ENCODE results near the gene GPS2.
"Not testable (repeated sequence)": the region's sequence is repeated elsewhere in the genome, so short reads cannot be mapped to it uniquely, and the experiment has no call there.

GPS2 gene

DNA sequence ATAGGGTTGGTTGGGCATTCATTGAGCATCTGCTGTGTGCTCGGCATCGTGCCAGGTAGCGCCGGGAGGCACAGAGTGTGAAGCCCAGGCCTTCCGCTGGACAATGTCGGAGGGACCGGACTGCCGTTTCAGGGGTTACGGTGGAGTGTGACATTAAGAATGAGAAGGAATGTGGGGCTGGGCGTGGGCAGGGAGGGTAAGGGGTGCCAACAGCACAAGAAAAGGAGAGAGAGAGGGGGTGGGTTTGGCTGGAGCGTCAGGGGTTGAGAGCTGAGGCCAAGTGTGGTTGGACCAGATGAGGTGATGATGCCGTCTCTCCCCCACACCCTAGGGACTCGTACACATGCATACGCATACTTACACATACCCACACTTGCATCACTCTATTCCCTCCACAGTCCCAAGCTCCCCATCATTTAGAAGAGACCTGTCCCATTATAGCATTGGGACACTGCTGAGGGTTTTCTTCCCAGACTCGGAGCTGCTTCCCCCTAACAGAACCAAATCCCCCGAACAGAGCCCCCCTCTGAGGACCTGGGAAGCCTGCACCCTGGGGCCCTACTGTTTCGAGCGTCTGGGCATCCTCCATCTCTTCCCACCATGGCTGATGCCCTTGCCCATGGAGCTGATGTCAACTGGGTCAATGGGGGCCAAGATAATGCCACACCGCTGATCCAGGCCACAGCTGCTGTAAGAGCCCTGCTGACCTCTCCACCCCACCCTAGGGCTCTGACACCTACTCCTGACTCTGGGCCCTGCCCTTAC, 33.5 kb upstream of the GPS2 start:
- DNase-seq (no peak), ATAC-seq (replicated peaks) (no peak)
- Mint-ChIP-seq H3K4me1 (peaks cover 32 to 65% of the 10 kb centered on the region in 2 donors), H3K9me3 (no peaks in the 10 kb centered on the region), H3K27me3 (no peaks in the 10 kb centered on the region), H3K36me3 (peaks cover 36 to 52% of the 10 kb centered on the region in 2 donors), H3K4me3 (no peak overlapping the region), H3K27ac (peak overlapping the region; percentile 91)

DNA sequence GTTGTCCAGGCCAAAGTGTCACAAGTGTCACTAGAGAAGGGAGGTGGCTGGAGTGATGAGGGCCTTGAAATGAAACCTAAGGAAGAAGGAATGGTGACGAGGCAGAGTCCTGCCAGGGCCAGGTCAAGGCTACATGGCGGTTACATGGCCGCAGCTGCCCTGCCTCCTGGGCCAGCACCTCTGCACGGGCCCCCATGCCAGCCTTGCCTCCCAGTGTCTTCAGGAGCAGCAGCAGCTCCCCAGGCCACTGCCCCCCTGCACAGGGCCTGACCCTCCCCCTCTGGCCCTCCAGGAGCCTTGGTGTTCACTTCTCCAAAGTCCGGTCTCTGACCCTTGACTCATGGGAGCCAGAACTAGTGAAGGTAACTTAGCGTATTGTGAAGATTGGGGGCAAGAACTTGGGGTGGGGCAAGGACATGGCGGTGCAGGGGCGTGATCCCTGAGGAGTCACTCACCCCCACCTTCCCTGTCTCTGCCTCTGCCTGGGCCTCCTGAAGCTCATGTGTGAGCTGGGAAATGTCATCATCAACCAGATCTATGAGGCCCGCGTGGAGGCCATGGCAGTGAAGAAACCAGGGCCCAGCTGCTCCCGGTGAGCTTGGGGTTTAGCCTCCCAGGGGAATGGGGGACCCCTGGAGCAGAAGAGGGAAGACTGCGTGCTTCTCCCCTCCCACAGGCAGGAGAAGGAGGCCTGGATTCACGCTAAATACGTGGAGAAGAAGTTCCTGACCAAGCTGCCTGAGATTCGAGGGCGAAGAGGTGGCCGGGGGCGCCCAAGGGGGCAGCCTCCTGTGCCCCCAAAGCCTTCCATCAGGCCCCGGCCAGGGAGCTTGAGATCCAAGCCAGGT, 32.7 kb upstream of the GPS2 start:
- Mint-ChIP-seq H3K9me3 (no peaks in the 10 kb centered on the region), H3K27ac (peak overlapping the region; percentile 91), H3K4me1 (peaks cover 29 to 61% of the 10 kb centered on the region in 2 donors), H3K4me3 (no peak overlapping the region), H3K27me3 (no peaks in the 10 kb centered on the region), H3K36me3 (peaks cover 38 to 58% of the 10 kb centered on the region in 2 donors)
- DNase-seq = no peak
- ATAC-seq (replicated peaks) = no peak

DNA sequence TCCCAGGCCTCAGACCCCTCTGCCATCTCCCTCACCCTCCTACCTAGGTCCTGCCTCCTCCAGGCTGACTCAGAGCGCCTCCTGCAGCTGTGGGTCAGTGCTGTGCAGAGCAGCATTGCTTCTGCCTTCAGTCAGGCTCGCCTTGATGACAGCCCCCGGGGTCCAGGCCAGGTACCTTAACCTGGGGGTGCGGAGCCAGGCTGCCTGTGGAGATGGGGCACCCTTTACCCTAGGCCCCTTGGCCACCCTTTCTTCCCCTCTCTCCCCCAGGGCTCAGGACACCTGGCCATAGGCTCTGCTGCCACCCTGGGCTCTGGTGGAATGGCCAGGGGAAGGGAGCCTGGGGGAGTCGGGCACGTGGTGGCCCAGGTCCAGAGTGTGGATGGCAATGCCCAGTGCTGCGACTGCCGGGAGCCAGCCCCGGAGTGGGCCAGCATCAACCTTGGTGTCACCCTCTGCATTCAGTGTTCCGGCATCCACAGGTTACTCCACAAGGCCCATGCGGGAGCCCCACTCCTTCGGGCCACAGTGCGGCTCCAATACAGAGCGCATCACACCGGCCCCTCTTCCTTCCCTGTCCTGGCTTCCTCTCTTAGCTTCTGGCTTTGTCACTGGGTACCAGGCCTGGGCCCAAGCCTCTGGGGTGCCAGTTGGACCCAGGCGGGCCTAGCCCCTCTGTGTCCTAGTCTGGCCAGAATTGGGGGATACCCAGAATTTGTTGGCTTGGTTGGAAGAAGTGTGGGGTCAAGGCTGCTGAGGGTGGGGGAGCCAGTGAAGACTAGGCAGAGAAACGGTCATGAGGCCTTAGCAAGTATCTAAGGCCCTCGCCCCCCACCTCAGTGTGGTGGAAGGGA, 31.8 kb upstream of the GPS2 start:
- no peak for ATAC-seq (replicated peaks)
- no peaks in the 10 kb centered on the region for H3K9me3 Mint-ChIP-seq
- H3K27ac Mint-ChIP-seq = peak overlapping the region; percentile 54
- peaks cover 37 to 53% of the 10 kb centered on the region in 2 donors for H3K36me3 Mint-ChIP-seq
- peaks cover 23 to 54% of the 10 kb centered on the region in 2 donors for H3K4me1 Mint-ChIP-seq
- no peaks in the 10 kb centered on the region for H3K27me3 Mint-ChIP-seq
- H3K4me3 Mint-ChIP-seq = no peak overlapping the region
- DNase-seq = no peak

DNA sequence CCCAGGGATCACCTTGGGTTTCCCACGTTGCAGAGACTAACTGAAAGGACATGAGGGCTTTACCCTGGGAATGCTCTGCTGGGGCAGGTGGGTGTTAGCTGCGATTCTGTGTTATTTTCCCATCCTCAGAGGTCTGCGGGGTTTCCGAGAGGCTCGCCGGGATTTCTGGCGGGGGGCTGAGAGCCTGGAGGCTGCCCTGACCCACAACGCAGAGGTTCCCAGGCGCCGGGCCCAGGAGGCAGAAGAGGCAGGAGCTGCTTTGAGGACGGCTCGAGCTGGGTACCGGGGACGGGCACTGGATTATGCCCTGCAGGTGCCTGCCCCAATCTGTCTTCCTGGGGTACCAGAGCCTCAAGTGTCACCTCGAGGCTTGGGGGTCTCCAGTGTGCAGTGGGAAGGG, 28.1 kb upstream of the GPS2 start:
- Mint-ChIP-seq H3K4me3 (no peak overlapping the region), H3K27ac (peak overlapping the region; percentile 80), H3K4me1 (peaks cover 17 to 39% of the 10 kb centered on the region in 2 donors), H3K9me3 (no peaks in the 10 kb centered on the region), H3K27me3 (no peaks in the 10 kb centered on the region), H3K36me3 (peaks cover 28 to 47% of the 10 kb centered on the region in 2 donors)
- ATAC-seq (replicated peaks) (no peak), DNase-seq (no peak)

DNA sequence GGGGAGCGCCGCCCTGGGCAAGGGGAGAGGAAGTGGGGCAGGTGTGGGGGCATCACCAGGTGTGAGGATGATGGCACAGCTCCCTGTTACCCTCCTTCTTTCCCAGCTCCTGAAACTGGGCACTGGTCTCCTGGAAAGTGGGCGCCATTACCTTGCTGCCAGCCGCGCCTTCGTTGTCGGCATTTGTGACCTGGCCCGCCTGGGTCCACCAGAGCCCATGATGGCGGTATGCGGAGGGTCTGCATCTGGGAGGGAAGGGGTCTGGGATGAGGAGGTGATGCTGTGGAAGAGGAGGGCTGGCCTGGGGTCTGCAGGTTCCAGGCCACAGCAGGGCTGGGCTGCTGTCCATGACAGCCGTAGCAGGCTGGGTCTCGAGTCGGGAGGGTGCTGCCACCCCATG, 26.7 kb upstream of the GPS2 start:
- ATAC-seq (replicated peaks) (no peak), DNase-seq (no peak)
- Mint-ChIP-seq H3K4me3 (peak overlapping the region in 1 of 2 donors; percentile 19), H3K9me3 (no peaks in the 10 kb centered on the region), H3K36me3 (peaks cover 25 to 48% of the 10 kb centered on the region in 2 donors), H3K27ac (no peak overlapping the region), H3K27me3 (no peaks in the 10 kb centered on the region), H3K4me1 (peaks cover 20 to 39% of the 10 kb centered on the region in 2 donors)

DNA sequence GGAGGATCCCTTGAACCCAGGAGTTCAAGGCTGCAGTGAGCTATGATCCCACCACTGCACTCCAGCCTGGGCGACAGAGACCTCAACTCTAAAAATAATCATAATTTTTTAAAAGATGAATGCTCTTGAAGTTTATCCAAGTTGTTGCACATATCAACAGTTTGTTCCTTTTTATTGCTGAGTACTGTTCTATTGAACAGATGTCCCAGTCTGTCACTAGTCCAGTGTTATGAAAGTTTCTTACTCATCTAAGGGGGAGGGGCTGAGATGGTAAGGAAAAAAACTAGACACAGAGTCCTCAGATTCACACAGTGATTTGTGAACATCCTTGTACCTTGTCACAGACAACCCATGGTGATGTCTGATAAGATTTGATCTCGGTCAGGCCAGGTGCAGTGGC, 25.0 kb upstream of the GPS2 start:
- H3K36me3 Mint-ChIP-seq = peaks cover 22 to 45% of the 10 kb centered on the region in 2 donors
- peaks cover 27 to 52% of the 10 kb centered on the region in 2 donors for H3K4me1 Mint-ChIP-seq
- DNase-seq (no peak), ATAC-seq (replicated peaks) (no peak)
- no peak overlapping the region for H3K27ac Mint-ChIP-seq
- H3K4me3 Mint-ChIP-seq = no peak overlapping the region
- no peaks in the 10 kb centered on the region for H3K27me3 Mint-ChIP-seq
- H3K9me3 Mint-ChIP-seq = no peaks in the 10 kb centered on the region

DNA sequence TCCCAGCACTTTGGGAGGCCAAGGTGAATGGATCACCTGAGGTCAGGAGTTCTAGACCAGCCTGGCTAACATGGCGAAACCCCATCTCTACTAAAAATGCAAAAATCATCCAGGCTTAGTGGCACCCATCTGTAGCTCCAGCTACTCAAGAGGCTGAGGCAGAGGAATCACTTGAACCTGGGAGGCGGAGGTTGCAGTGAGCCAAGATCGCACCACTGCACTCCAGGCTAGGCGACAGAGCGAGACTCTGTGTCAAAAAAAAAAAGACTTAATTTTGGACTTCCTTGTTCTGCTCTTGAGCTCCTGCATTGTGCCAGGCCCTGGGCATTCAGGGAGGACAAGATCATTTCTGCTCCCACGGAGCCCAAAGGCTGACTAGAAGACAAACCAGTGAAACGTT, 22.4 kb upstream of the GPS2 start:
- not testable (repeated sequence) for DNase-seq; H3K9me3 Mint-ChIP-seq; H3K27me3 Mint-ChIP-seq; ATAC-seq (replicated peaks)
- Mint-ChIP-seq H3K27ac (peak overlapping the region; percentile 91), H3K4me1 (peaks cover 33 to 60% of the 10 kb centered on the region in 2 donors), H3K4me3 (peak overlapping the region; percentile 92 to 94), H3K36me3 (peaks cover 15 to 28% of the 10 kb centered on the region in 2 donors)

DNA sequence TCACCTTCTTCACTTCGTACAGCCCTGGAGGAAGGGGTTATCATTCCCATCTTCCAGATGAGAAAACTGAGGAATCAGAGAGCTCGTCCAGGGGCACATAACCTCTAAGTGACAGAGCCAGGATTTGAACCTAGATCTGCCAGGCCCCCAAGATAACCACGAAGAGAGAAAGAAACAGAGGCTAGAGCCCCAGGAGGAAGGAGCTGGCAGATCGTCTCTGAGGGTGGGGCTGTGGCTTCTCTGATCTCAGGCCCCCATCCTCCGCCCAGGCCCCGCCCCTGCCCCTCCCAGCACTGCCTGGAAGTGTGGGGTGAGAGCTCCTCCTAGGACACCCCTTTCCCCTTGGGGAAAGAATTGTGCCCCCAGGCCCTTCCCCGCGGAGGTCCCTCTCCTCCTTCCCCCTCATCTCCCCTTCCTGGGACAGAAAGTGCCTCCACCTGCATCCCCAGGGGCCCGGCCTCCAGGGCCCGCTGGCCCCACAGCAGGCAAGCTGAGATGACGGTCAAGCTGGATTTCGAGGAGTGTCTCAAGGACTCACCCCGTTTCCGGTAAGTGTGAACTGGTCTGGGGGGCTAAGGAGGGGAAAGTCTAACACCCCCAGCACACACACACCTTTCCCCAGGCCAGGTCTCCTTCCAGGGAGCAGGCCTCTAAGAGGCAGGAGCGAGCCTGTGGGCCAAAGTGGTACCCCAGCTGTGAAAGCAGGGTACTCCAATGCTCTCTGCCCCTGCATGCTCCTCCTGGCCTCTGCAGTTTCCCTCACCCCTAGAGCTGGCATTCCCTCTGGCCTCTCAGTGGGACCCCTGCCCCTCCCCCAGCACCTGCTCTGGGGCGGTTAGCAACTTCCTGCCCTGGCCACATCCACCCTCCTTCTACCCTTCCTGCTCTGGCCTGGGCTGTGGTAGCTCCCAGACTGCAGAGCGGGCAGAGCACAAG, 21.3 kb upstream of the GPS2 start, which contains the start of gene ACAP1:
TSS of gene ACAP1 (plus strand) at position 290 of the 936 bp plus-strand sequence. CDS start at position 496, 206 bp downstream.
- Mint-ChIP-seq H3K36me3 (peaks cover 14 to 26% of the 10 kb centered on the region in 2 donors), H3K4me3 (peak within 1 kb of the TSS; percentile 92 to 94), H3K27ac (peak within 1 kb of the TSS; percentile 91), H3K4me1 (peaks cover 37 to 65% of the 10 kb centered on the region in 2 donors), H3K27me3 (no peaks in the 10 kb centered on the region), H3K9me3 (no peaks in the 10 kb centered on the region)
- DNase-seq (peak; percentile 57), ATAC-seq (replicated peaks) (peak; percentile 94 to 96)

DNA sequence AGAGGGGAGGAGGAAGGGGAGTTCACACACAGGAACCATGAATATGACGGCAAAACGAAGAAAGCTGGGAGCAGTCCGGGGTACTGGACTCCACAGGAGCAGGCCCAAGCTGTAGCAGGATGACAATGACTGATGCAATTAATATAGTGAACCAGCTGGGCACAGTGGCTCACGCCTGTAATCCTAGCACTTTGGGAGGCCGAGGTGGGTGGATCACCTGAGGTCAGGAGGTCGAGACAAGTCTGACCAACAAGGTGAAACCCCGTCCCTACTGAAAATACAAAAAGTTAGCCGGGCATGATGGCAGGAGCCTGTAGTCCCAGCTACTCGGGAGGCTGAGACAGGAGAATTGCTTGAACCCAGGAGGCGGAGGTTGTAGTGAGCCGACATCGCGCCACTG, 20.6 kb upstream of the GPS2 start:
- Mint-ChIP-seq H3K27ac (peak overlapping the region; percentile 91), H3K4me1 (peaks cover 37 to 69% of the 10 kb centered on the region in 2 donors), H3K4me3 (peak overlapping the region; percentile 92 to 94), H3K36me3 (peaks cover 12 to 23% of the 10 kb centered on the region in 2 donors)
- ATAC-seq (replicated peaks) = peak in 1 of 2 donors; percentile 2
- not testable (repeated sequence) for H3K27me3 Mint-ChIP-seq, H3K9me3 Mint-ChIP-seq, DNase-seq

DNA sequence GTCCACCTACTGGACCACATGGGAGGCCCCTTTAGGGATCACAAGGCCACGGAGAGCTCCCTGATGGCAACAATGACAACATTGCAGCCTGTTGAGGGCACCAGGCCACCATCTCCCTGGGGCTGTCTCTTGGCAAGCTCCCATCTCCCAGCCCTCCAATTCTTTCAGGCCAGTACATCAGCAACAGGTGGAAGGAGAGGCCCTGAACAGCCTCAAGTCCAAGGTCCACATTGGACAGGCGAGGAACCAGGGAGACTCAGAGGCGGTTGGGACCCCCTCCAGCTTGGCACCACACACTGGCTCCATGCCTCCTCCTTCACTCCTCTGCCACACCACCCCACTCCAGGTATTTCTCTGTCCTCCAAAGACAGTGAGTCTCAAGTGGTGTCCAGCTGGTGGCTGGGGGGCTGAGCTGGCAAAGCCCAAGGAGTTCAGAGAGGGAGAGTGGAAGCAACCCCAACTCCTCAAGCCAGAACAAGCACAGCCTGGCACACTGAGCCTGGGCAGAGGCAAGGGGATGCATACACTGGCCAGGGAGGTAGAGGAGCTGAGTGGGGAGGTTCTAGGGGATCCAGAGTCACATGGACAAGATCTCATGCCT, 19.9 kb upstream of the GPS2 start:
- Mint-ChIP-seq H3K27me3 (no peaks in the 10 kb centered on the region), H3K36me3 (peaks cover 12 to 19% of the 10 kb centered on the region in 2 donors), H3K4me1 (peaks cover 40 to 76% of the 10 kb centered on the region in 2 donors), H3K27ac (peak overlapping the region; percentile 91), H3K4me3 (peak overlapping the region; percentile 92 to 94), H3K9me3 (no peaks in the 10 kb centered on the region)
- no peak for DNase-seq
- ATAC-seq (replicated peaks) = no peak

DNA sequence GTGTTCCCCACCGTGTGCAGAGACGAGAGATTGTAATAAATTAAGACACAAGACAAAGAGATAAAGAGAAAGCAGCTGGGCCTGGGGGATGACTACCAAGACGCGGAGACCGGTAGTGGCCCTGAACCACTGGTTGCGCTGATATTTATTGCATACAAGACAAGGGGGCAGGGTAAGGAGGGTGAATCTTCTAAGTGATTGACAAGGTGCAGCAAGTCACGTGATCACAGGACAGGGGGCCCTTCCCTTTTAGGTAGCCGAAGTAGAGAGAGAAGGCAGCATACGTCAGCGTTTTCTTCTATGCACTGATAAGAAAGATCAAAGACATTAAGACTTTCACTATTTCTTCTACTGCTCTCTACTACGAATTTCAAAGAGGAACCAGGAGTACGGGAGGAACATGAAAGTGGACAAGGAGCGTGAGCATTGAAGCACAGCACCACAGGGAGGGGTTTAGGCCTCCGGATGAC, 17.5 kb upstream of the GPS2 start:
- Mint-ChIP-seq H3K27ac (peak overlapping the region; percentile 87), H3K4me3 (peak overlapping the region; percentile 43 to 70), H3K36me3 (peaks cover 12 to 18% of the 10 kb centered on the region in 2 donors), H3K4me1 (peaks cover 48 to 82% of the 10 kb centered on the region in 2 donors)
- H3K27me3 Mint-ChIP-seq; ATAC-seq (replicated peaks); H3K9me3 Mint-ChIP-seq: not testable (repeated sequence)
- DNase-seq = peak; percentile 52

DNA sequence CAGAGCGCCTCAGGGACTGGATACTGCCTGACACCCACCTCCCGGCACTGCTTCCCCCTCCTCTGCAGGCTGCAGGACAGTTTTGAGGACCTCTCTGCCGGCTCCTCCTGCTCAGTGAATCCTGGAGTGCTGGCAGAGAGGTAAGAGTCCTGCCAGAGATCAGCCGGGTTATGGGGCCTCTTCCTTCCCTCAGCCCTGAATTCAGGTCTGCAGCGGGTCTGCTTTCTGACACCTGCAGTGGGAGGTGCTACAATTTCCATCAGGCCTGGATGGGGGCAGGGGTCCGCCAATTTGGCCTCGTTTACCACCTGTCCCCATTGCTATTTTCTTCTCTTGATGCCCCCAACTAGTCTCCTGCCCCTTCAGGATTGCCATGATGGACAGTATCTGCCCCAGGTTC, 17.0 kb upstream of the GPS2 start:
- peaks cover 11 to 18% of the 10 kb centered on the region in 2 donors for H3K36me3 Mint-ChIP-seq
- DNase-seq (no peak), ATAC-seq (replicated peaks) (no peak)
- no peaks in the 10 kb centered on the region for H3K9me3 Mint-ChIP-seq
- H3K4me1 Mint-ChIP-seq = peaks cover 49 to 82% of the 10 kb centered on the region in 2 donors
- no peaks in the 10 kb centered on the region for H3K27me3 Mint-ChIP-seq
- peak overlapping the region; percentile 87 for H3K27ac Mint-ChIP-seq
- peak overlapping the region; percentile 43 to 70 for H3K4me3 Mint-ChIP-seq
